HepG2 (cell line): Measurements from ENCODE around the gene RHBDF2. TPM values are rescaled to one million over a fixed set of nuclear protein-coding genes. Genes with fewer than 3 reads are reported as not detected.
A peak's percentile ranks its signal among the peaks of the same experiment; 100 is the strongest.

Source experiments
- ATAC-seq: fragments of 200-7000 bp; cut with Tn5 transposase; 3 replicates; pipeline ENCODE4 v1.9.1; 2020; ENCODE audit warnings: mild to moderate bottlenecking, moderate library complexity
- BruUV-seq: library from RNA; stranded (reverse); fragments of 400-500 nt; replicated peaks from 2 replicates; lab custom pipeline; 2021; lab: Mats Ljungman, UMichigan
- CTCF ChIA-PET: fragments of 300-600 bp; formaldehyde crosslinking; extraction: SDS; loops from one replicate; lab custom pipeline; 2021; ENCODE audit warnings: low total read pairs, inconsistent platforms, low intra/inter-chr PET ratio; lab: Yijun Ruan, JAX
- POLR2A ChIA-PET: fragments of 350-600 bp; sonication (Branson Sonifier 250); formaldehyde crosslinking; loops from one replicate; lab custom pipeline; 2020; ENCODE audit warnings: antibody characterized with exemption, inconsistent platforms; lab: Yijun Ruan, JAX
- DNase-seq: peaks from one replicate; pipeline ENCODE4 v3.0.0-alpha.2; 2015; ENCODE audit warnings: low spot score
- FAIRE-seq: peaks from 3 replicates; lab custom pipeline; 2011; peaks lifted over from hg19 to GRCh38; lab: Jason Lieb, UNC
- H2AFZ ChIP-seq: one replicate; pipeline ENCODE4 v1.6.1; 2011; ENCODE audit warnings: low read length, inconsistent platforms
- H3K27ac ChIP-seq: fragments of 300-600 bp; 3 replicates; pipeline ENCODE4 v1.8.0; 2011; ENCODE audit warnings: mixed run types, mild to moderate bottlenecking, mixed read lengths, low read length, inconsistent platforms; ENCODE audit not compliant: insufficient read depth; ENCODE audit errors: extremely low read length
- H3K27me3 ChIP-seq, 2 experiments: fragments of 200-600 bp in 1 of 2; 2 replicates in 1 of 2; 3 replicates in 1 of 2; pipeline versions ENCODE4 v1.6.0 to v1.8.0; 2011; ENCODE audit warnings: low read length in 2 of 2, mild to moderate bottlenecking in 2 of 2, moderate library complexity in 2 of 2, inconsistent platforms in 1 of 2; ENCODE audit not compliant: insufficient read depth in 2 of 2, control insufficient read depth in 1 of 2
- H3K36me3 ChIP-seq, 2 experiments: fragments of 200-600 bp in 1 of 2; replicated peaks in 1 of 2; 2 replicates in 1 of 2; 3 replicates in 1 of 2; pipeline versions ENCODE4 v1.5.1 to v1.8.0; 2011; ENCODE audit warnings: low read length in 2 of 2, inconsistent platforms in 1 of 2; ENCODE audit not compliant: insufficient read depth in 2 of 2, control insufficient read depth in 1 of 2
- H3K4me1 ChIP-seq: 2 replicates; pipeline ENCODE4 v1.5.1; 2012; ENCODE audit warnings: low read length, inconsistent platforms; ENCODE audit not compliant: insufficient read depth
- H3K4me2 ChIP-seq: 2 replicates; pipeline ENCODE4 v1.6.0; 2011; ENCODE audit warnings: low read depth, low read length, inconsistent platforms
- H3K4me3 ChIP-seq, 3 experiments: fragments of 200-600 bp in 1 of 3; sonication (generic), shearing (Covaris generic) in 1 of 3; replicated peaks in 1 of 3; 2 replicates each; pipeline ENCODE4 v1.5.1; 2011 to 2016; ENCODE audit warnings: low read length in 3 of 3, inconsistent platforms in 2 of 3, low read depth in 2 of 3, mild to moderate bottlenecking in 2 of 3, control low read depth in 1 of 3, mixed read lengths in 1 of 3; ENCODE audit not compliant: insufficient read depth in 1 of 3
- H3K79me2 ChIP-seq: one replicate; pipeline ENCODE4 v1.6.1; 2011; ENCODE audit warnings: low read length, inconsistent platforms; ENCODE audit not compliant: insufficient read depth
- H3K9ac ChIP-seq: 2 replicates; pipeline ENCODE4 v1.6.0; 2011; ENCODE audit warnings: mild to moderate bottlenecking, low read depth, low read length, inconsistent platforms; ENCODE audit not compliant: insufficient read depth
- H3K9me3 ChIP-seq: 2 replicates; pipeline ENCODE4 v1.5.1; 2012; ENCODE audit warnings: mild to moderate bottlenecking, low read length
- H4K20me1 ChIP-seq: 2 replicates; pipeline ENCODE4 v1.6.0; 2011; ENCODE audit warnings: inconsistent platforms, mild to moderate bottlenecking, low read length, moderate library complexity; ENCODE audit not compliant: insufficient read depth
- FOXK2 ChIP-seq: fragments of 450-650 bp; IDR thresholded peaks from 2 replicates; pipeline ENCODE4 v1.6.1; 2016
- GLI4 ChIP-seq: sonication (generic); formaldehyde crosslinking; IDR thresholded peaks from 2 replicates; pipeline ENCODE4 v1.5.1; 2020; ENCODE audit warnings: missing genetic modification reagents, mild to moderate bottlenecking, moderate library complexity, borderline replicate concordance
- HMG20B ChIP-seq: conservative IDR thresholded peaks from 2 replicates; pipeline ENCODE4 v1.6.1; 2016; ENCODE audit warnings: missing genetic modification reagents, missing compliant biosample characterization
- HOXA5 ChIP-seq: sonication (generic); formaldehyde crosslinking; IDR thresholded peaks from 2 replicates; pipeline ENCODE4 v1.4.0; 2020; ENCODE audit warnings: missing genetic modification reagents
- KLF6 ChIP-seq: IDR thresholded peaks from 2 replicates; pipeline ENCODE4 v1.8.0; 2016; ENCODE audit warnings: missing biosample characterization, missing genetic modification reagents
- MEIS2 ChIP-seq: sonication (generic); formaldehyde crosslinking; IDR thresholded peaks from 2 replicates; pipeline ENCODE4 v1.9.0; 2021; ENCODE audit warnings: mild to moderate bottlenecking, missing genetic modification reagents
- RCOR2 ChIP-seq: IDR thresholded peaks from 2 replicates; pipeline ENCODE4 v1.6.1; 2016; ENCODE audit warnings: missing biosample characterization, missing genetic modification reagents
- SOX13 ChIP-seq, 3 experiments: fragments of 450-650 bp in 1 of 3; sonication (generic) in 1 of 3; formaldehyde crosslinking in 1 of 3; IDR thresholded peaks in 2 of 3; conservative IDR thresholded peaks in 1 of 3; 2 replicates each; pipeline versions ENCODE4 v1.5.0 to v1.6.1; 2016 to 2020; ENCODE audit warnings: antibody characterized with exemption in 1 of 3, mild to moderate bottlenecking in 1 of 3, missing compliant biosample characterization in 1 of 3, missing genetic modification reagents in 1 of 3, moderate library complexity in 1 of 3
- THAP9 ChIP-seq: sonication (generic); formaldehyde crosslinking; IDR thresholded peaks from 2 replicates; pipeline ENCODE4; 2020; ENCODE audit warnings: missing genetic modification reagents, mild to moderate bottlenecking, borderline replicate concordance
- ZC3H4 ChIP-seq: sonication (generic); formaldehyde crosslinking; IDR thresholded peaks from 2 replicates; pipeline ENCODE4 v1.4.0; 2020; ENCODE audit warnings: missing genetic modification reagents, borderline replicate concordance
- ZFP90 ChIP-seq: sonication (generic); formaldehyde crosslinking; IDR thresholded peaks from 2 replicates; pipeline ENCODE4 v1.8.0; 2022; ENCODE audit warnings: missing genetic modification reagents, mild to moderate bottlenecking, inconsistent platforms, borderline replicate concordance
- ZFYVE20 ChIP-seq: sonication (generic); formaldehyde crosslinking; IDR thresholded peaks from 2 replicates; pipeline ENCODE4 v1.8.0; 2023; ENCODE audit warnings: low read depth, mild to moderate bottlenecking, moderate library complexity, missing genetic modification reagents, borderline replicate concordance
- ZNF335 ChIP-seq: sonication (generic); formaldehyde crosslinking; IDR thresholded peaks from 2 replicates; pipeline ENCODE4 v1.4.0; 2020; ENCODE audit warnings: missing genetic modification reagents
- ZNF562 ChIP-seq: sonication (generic); formaldehyde crosslinking; IDR thresholded peaks from 2 replicates; pipeline ENCODE4 v1.8.0; 2022; ENCODE audit warnings: missing genetic modification reagents, borderline replicate concordance
- ZNF792 ChIP-seq: IDR thresholded peaks from 2 replicates; pipeline ENCODE4 v1.6.1; 2016
- ZNF841 ChIP-seq: sonication (generic); formaldehyde crosslinking; IDR thresholded peaks from 2 replicates; pipeline ENCODE4 v1.8.1; 2023; ENCODE audit warnings: missing genetic modification reagents, borderline replicate concordance
- WGBS: methylation state at CpG from one replicate; pipeline ENCODE4 v1.1.6; 2017; ENCODE audit warnings: low lambda C conversion rate; 5-methylcytosine and 5-hydroxymethylcytosine counted together
- in situ Hi-C: cut with HindIII; loops from 2 replicates; pipeline ENCODE4 v1.10.0; 2017; ENCODE audit warnings: low pct_unique_long_range_greater_than_20kb; ENCODE audit not compliant: extremely low pct_ligation_motif_present
- intact Hi-C: fragments of 100-400 bp; cut with micrococcal nuclease; formaldehyde crosslinking; loops from one replicate; pipeline ENCODE4 v1.10.0; 2022; ENCODE audit not compliant: unreplicated experiment
- polyA plus RNA-seq, 8 experiments: library from polyadenylated mRNA; depleted of rRNA in 3 of 8; stranded (reverse) in 7 of 8; unstranded in 1 of 8; fragments of >200 nt; fragmentation: Illumina TruSeq in 4 of 8; extraction: Trizol in 4 of 8; gene quantifications; 2 replicates each; pipeline versions ENCODE4 v1.2.1 to v1.2.3, GENCODE V29; 2011 to 2016; ENCODE audit warnings: low read depth in 4 of 8, missing spikeins in 1 of 8, mixed read lengths in 1 of 8; ENCODE audit not compliant: insufficient read depth in 1 of 8
- total RNA-seq, 5 experiments: library from RNA; depleted of rRNA; stranded (reverse); fragments of >200 nt; fragmentation: Illumina TruSeq; extraction: Trizol; gene quantifications; 2 replicates each; pipeline ENCODE4 v1.2.3, GENCODE V29; 2016; ENCODE audit warnings: low read depth in 1 of 5
- TF ChIP-seq, protein P1 (sequence below): sonication (generic); formaldehyde crosslinking; IDR thresholded peaks from 2 replicates; pipeline ENCODE4 v1.8.1; 2023; ENCODE audit warnings: mild to moderate bottlenecking, missing genetic modification reagents, borderline replicate concordance

Gene RHBDF2
- total and polyA plus RNA-seq, 2 of the 13 experiments (the other 11 are each of a cell fraction or from before 2014, with no cell fraction given) = 7.8 to 24.2 TPM

DNA sequence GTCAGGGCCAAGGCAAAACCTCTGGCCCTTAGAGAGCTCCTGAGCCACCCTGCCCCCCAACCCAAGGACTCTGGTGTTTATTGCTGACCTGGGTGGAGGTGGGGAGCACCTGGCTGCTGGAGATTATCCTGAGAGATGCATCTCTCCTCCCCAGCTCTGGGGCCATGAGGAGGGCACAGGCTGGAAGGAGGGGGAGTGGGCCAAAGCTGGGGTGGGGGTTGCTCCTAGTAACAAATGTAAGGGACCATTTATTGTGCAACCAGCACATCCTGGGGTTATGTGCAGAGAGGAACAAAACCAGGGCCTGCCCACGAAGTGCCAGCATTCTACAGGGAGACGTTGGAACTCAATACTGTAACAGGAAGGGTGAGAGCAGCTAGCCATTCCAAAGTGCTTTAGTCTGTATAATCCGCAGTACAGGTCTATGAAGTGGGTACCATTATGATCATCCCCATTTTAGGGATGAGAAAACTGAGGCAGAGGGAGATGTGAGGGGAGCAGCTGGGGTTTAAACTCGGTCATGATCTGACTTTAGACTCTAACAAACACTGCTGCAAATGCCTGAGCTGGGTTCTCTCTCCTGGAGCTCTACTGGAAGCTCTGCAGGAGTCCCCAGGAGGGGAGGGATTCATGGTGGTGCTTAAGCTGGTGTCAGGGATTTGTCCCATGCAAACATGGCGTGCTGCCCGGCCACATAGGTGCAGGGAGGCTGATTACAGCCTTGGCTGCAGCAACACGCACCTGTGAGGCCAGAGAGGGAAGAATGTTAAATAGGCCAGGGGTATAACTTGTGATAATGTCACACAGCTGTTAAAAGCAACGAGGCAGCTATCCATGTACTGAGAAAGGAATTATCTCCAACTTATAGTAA is 1.4 kb upstream of the RHBDF2 start:
- H3K9ac ChIP-seq = peak overlapping the region; percentile 61; the same call in 1 of the 2 replicates
- intact Hi-C loops = no loop called here
- no TSS peak for BruUV-seq
- H2AFZ ChIP-seq = no peak overlapping the region
- WGBS = 18% methylated on average over 8 of the region's 8 CpGs
- H4K20me1 ChIP-seq = peaks cover 3% of the 10 kb centered on the region; the same call in 1 of the 2 replicates
- H3K4me2 ChIP-seq = peak overlapping the region; percentile 100
- H3K27ac ChIP-seq = no peak overlapping the region
- H3K4me1 ChIP-seq = peaks cover 65% of the 10 kb centered on the region
- H3K4me3 ChIP-seq = peak overlapping the region; percentile 36 to 99 (median 96)
- H3K27me3 ChIP-seq = peaks cover 0 to 7% of the 10 kb centered on the region in 2 experiments; a peak in 1 of 5 replicates
- FAIRE-seq (no peak), ATAC-seq (no peak), DNase-seq (no peak)
- no peaks in the 10 kb centered on the region for H3K36me3 ChIP-seq
- ChIA-PET POLR2A (interaction anchor here (0.9 to 8.2 kb wide), 23 partner anchors 7 to 120 kb away, joined by 3 to 252 read pairs (median 7); partner anchors contain the start of genes AANAT, PRCD and UBE2O), CTCF (interaction anchor here (1.2 kb wide), 1 partner anchor 37 kb away, joined by 3 read pairs; no protein-coding TSS in a partner anchor)
- H3K79me2 ChIP-seq = peaks cover 23% of the 10 kb centered on the region
- no peaks in the 10 kb centered on the region for H3K9me3 ChIP-seq
- in situ Hi-C loops = no loop called here
- TF ChIP-seq ZNF841 (CRISPR knock-in tag) (no peak), SOX13 (IDR thresholded peaks at IDR 0.05) (peak; percentile 8; the same call in 1 of the 2 replicates), SOX13 (CRISPR knock-in tag; conservative IDR thresholded peaks at IDR 0.05 in 1 of 2, IDR thresholded peaks at IDR 0.05 in 1 of 2) (no peak), GLI4 (no peak), FOXK2 (no peak), ZNF562 (CRISPR knock-in tag) (no peak), HOXA5 (0 out of 2 replicates have a peak, but pooled peaks have one; percentile 36), ZC3H4 (CRISPR knock-in tag) (no peak), THAP9 (CRISPR knock-in tag) (peak; percentile 56; the same call in 1 of the 2 replicates), KLF6 (CRISPR knock-in tag) (no peak), ZNF792 (0 out of 2 replicates have a peak, but pooled peaks have one; percentile 2), HMG20B (CRISPR knock-in tag) (no peak), ZFYVE20 (CRISPR knock-in tag) (no peak), MEIS2 (no peak), RCOR2 (CRISPR knock-in tag) (peak; percentile 71; the same call in 1 of the 2 replicates), ZNF335 (CRISPR knock-in tag) (peak; percentile 27; the same call in 1 of the 2 replicates), ZFP90 (CRISPR knock-in tag) (no peak)
- TF ChIP-seq, protein P1, sequence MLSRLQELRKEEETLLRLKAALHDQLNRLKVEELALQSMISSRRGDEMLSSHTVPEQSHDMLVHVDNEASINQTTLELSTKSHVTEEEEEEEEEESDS (CRISPR knock-in tag) = no peak
